CD4-positive, alpha-beta T cell treated with Interleukin-17A for 1 hour (primary cell): ENCODE results near the gene TRIM46.
"Not testable (repeated sequence)": the region's sequence is repeated elsewhere in the genome, so short reads cannot be mapped to it uniquely, and the experiment has no call there.

Experiments used
- DNase-seq: peaks from one replicate; pipeline ENCODE4 v3.0.0-alpha.2; 2020

TRIM46 gene

DNA sequence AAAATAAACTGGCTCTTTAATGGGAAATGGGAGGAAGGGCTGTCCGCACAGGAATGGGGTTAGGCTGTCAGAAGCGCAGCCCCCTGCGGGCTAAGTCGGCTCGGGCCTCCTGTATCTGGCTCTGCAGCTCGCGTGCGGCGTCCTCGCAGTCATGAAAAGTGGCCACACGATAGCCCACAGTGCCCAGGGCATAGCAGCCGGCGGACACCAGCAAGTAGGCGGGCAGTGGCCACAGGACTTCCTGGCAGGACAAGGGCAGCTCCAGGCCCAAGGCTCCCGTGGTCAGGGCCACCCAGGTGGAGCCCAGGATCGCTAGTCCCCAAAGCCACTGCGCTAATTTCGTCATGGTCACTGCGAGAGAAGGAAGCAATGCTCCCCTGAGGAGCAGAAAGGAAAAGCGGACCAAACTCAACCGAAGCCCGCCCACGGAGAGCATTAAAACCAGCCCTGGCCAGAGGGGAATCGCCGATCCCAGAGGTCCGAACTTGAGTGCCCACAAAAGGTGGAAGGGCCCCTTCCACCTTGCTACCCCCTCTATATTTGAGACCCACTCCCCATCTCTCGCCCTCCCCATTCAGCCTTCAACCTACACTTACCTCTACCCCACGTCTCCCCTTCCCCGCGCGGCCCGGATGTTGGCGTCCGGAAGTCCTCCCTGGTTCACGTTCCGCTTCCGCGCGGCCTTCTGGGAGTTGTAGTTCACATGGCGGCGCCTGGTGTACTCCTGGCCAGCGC lies 33.6 kb upstream of the TRIM46 start, which contains the start of gene DPM3:
TSS of gene DPM3 (minus strand) at position 637 of the 735 bp plus-strand sequence. CDS start at position 346, 291 bp downstream.
- DNase-seq = peak; percentile 89

DNA sequence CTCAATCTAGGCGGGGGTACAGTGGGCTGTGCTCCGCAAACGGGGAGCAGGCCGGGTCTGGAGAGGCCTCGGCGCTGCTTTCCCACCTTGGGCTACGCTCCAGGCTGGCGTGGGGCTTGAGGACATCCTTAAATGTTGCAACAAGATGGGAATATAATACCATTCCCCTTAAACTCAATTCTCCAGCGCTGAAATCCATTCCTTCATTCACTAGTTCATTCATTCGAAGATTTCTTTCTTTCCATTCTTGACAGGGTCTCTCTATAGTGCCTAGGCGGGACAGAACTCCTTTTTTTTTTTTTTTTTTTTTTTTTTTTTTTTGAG lies 33.1 kb upstream of the TRIM46 start:
- no peak for DNase-seq

DNA sequence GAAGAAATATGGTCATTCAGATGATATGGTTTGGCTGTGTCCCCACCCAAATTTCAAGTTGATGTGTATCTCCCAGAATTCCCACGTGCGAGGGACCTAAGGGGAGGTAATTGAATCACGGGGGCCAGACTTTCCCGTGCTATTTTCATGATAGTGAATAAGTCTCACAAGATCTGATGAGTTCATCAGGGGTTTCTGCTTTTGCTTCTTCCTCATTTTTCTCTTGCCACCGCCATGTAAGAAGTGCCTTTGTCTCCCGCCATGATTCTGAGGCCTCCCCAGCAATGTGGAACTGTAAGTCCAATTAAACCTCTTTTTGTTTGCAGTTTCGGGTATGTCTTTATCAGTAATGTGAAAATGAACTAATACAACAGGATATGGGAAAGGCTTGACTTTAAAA lies 31.9 kb upstream of the TRIM46 start:
- DNase-seq = no peak

DNA sequence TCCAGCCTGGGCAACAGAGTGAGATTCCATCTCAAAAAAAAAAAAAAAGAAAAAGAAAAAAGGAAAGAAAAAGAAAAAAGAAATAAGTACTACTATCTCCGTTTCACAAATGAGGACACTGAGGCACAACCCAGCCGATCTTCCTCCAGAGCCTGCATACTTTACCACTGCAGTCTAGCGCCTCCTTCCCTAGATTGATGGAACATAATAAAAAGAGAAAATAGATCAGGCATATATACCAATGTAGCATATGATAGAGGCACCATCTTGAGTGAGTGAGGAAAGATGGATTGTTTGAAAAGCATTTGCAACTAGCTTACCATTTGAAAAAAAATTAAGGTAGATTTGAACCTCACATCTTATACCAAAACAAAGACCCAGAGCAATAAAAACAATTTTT lies 28.2 kb upstream of the TRIM46 start:
- DNase-seq = no peak

DNA sequence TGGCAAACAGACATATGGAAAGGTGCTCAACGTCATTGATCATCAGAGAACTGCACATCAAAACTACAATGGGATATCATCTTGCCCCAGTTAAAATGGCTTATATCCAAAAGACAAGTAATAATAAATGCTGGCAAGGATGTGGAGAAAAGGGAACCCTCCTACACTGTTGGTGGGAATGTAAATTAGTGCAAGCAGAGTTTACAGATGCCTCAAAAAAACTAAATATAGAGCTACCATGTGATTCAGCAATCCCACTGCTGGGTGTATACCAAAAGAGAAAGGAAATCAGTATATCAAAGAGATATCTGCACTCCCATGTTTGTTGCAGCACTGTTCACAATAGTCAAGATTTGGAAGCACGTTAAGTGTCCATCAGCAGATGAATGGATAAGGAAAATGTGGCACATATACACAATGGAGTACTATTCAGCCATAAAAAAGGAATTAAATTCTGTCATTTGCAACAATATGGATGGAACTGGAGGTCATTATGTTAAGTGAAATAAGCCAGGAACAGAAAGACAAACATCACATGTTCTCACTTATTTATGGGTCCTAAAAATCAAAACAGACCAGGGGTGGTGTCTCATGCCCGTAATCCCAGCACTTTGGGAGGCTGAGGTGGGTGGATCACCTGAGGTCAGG lies 17.5 kb upstream of the TRIM46 start:
- DNase-seq = not testable (repeated sequence)

DNA sequence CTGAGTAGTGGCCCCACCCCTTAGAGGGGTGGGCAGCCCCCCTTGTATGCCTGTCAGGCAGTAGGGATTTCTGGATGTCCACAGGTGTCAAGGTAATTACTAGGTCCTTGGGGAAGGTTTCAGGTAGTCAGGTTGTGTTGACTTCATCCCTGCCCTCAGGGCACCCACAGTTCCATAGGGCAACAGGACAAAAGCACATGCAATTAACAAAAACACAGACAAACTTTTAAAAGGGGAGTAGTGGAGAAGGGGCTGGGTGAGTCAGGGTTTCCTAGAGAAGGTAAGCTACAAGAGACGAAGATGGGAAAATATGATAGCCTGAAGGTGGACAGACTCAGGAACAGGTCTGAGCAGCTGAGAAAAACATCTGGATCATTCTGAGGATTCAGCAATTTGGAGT lies 14.7 kb upstream of the TRIM46 start:
- no peak for DNase-seq

DNA sequence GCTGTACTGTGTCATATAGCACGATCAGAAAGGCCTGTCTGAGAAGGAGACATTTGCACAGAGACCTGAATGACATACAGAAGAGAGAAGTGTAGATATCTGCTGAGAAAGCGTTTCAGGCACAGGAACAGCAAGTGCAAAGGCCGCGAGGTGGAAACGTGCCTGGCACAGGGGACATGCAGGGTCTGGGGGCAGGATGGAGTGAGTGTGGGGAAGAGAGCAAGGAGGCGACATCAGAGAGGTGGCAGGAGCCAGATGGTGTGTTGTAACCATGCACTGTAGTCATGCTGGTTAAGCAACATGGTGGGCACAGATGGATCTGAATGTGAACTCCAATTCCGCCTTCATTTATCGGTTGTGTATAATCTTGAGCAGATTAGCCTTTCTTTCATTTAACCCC lies 13.5 kb upstream of the TRIM46 start:
- no peak for DNase-seq

DNA sequence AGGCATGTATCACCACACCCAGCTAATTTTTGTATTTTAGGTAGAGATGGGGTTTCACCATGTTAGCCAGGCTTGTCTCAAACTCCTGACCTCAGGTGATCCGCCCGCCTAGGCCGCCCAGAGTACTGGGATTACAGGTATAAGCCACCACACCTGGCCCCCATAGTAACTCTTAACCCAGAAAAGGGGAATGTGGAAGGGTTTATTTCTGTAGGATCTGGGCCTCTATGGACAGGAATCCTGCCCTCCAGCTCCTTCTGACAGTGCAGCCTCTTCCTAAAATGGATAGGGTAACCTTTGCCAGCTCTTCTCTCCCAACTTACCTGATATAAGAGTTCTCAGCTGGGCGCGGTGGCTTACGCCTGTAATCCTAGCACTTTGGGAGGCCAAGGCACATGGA lies 11.0 kb upstream of the TRIM46 start:
- DNase-seq = not testable (repeated sequence)

DNA sequence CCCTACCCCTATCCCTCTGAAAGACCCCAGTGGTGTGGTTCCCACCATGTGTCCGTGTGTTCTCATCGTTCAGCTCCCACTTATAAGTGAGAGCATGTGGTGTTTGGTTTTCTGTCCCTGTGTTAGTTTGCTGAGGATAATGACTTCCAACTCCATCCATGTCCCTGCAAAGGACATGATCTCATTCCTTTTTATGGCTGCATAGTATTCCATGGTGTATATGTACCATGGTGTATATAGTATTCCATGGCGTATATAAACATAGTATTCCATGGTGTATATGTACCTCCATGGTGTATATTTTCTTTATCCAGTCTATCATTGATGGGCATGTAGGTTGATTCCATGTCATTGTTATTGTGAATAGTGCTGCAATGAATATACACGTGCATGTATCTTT lies 9.9 kb upstream of the TRIM46 start:
- not testable (repeated sequence) for DNase-seq

DNA sequence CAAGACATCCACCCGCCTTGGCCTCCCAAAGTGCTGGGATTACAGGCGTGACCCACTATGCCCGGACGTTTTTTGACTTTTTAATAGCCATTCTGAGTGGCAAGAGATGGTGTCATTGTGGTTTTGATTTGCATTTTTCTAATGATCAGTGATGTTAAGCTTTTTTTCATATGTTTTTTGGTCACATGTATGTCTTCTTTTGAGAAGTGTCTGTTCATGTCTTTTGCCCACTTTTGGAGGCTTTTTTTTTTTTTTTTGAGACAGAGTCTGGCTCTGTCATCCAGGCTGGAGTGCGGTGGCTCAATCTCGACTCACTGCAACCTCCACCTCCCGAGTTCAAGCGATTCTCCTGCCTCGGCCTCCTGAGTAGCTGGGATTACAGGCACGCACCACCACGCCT lies 9.0 kb upstream of the TRIM46 start:
- not testable (repeated sequence) for DNase-seq

DNA sequence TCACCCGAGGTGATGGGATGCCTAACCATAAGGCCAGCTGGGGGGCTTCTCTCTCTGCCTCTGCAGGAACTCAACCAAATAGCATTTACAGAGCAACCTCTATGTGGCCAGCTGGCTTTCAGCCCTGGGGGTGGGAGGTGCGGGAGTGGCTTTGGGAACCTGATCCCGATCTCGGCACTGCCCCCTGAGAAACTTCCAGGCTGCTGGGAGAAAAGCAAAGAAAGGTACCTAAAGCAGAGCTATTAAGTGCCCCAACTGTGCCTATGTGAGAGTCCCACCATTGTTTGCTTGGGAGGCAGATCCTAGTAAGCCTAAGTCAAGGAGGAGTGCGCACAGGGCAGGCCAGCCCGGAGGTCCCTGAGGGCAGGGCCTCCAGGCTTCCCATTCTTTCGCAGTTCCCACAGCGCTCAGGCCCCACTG lies 7.6 kb upstream of the TRIM46 start:
- no peak for DNase-seq

DNA sequence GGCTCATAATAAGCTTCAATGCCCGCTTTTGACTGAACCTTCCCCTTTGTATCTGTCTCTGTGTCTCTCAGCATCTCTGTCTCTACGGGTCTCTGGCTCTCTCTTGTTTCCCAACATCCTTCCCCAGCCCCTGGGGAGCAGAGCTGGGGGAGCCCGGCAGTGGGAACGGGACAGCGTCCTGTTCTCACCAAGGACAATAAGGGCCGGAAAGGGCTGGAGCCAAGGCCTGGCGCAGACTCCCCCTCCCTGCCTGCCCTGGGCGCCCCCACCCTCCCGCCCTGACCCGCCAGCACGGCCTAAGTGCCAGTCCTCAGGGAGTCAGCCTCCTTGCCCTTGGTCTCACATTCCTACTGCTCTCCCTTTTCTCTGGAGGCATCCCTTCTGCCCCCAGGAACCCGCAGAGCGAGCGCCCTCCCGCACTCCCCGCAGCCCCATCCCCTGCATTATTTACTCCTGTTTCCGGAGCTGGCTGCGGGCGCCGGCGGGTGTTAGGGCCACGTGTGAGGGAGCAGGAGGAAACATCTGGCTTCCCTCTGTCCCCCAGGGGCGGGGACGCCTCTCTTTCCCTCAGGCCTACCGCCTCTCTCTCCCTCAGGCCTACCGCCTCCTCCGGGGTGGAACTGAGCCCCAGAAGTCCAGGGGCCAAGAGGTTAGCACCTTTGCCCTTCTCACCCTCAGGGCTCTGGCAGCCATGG lies 7.0 kb upstream of the TRIM46 start:
- DNase-seq = no peak

DNA sequence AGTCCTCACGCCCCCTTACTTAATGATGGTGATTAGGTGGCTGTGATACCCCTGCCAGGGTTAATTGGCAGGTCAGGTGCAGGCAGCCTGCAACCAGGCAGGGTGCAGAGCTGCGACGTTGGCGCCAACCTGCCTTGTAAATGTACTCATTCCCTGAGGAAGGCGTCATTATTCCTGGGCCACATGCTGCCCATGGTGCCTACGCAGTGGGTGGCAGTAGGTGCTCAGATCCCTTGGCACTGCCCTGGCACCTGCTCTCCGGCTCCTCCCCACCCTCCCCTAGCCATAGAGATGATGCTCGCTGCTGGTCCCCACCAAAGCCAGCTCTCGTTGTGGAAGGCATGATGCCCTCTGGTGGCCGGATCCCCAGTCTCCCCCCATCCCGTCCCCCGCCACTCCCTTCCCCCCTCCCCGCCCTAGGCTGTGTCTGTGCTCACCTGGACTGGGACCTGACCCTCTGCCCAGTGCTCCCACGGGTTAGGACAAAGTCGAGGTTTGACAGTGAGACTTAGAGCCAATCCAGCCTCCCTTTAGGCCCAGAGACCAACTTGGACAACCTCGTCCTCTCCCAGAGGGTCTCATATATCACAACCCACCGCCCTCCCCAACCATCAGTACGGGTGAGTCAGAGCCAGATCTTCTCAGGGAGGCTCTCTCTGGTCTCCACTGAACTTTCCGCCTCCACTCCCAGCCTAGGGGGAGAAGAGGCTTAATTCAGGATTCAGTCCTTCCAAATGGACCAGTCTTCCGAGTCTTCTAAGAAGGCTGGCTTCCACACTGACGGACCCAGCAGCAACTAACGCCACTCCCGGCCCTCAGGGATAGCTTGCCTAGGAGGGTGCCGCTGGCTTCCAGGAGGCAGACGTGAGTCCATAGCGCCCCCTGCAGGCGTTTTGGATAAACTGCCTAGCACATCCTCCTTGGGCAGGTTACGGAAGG lies 6.2 kb upstream of the TRIM46 start:
- peak; percentile 87 for DNase-seq

DNA sequence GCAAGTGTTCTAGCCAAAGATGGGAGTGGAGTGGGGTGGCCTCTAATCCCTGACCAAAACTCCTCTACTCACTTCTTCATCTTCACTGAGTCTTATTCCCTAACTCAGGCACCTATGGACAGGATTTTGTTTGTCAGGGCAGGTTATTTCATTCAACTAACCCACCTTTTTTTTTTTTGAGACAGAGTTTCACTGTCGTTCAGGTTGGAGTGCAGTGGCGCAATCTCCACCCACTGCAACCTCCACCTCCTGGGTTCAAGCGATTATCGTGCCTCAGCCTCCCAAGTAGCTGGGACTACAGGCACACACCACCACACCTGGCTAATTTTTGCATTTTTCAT lies 5.6 kb upstream of the TRIM46 start:
- not testable (repeated sequence) for DNase-seq

DNA sequence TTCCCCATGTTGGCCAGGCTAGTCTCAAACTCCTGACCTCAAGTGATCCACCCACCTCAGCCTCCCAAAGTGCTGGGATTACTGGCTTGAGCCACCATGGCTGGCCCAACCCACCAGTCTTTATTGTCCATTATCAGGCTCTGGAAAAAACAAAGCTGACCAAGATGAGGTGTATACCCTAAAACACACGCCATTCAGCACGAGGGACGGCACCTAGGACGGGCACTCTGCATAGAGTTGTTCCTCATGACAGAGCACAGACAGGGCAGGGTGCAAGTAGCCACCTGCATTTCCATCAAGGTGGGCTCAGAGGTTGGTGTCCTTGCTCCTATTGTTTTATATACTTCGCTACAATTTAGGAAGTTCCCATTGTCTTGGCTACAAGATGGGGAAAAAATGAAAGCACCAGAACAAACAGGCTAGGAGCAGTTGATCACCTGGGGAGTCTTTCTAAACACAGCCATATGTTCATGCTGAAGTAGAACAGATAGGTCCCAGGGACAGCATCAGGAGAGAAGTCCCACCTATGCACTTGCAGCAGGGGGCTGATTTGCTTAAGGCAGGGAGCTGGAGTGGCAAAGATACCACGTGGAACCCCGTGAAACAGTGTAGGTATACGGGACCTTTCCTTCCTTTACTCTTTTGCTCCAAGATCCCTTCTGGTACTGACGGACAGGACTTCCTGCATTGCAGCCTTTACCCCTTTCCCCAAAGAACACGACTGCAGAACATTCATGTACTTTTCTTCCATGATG lies 5.0 kb upstream of the TRIM46 start:
- DNase-seq = no peak

DNA sequence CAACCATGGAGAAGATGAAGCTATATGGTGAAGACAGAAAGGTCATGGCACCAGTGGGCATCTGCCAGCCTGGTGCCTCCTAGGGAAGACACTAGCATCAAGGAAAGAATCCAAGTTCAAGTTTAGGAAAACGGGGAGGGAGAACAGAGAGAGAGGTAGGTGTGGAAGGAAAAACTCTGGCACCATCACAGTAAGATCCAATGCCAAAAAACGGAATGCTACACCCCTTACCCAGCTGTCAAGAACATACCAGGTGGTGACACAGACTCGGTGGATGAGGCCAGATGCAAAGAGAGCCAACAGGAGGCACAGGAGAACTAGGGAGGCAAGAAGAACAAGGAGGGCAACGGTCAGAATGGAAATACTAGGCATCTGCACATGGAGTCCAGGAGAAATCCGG lies 4.1 kb upstream of the TRIM46 start:
- DNase-seq = no peak

DNA sequence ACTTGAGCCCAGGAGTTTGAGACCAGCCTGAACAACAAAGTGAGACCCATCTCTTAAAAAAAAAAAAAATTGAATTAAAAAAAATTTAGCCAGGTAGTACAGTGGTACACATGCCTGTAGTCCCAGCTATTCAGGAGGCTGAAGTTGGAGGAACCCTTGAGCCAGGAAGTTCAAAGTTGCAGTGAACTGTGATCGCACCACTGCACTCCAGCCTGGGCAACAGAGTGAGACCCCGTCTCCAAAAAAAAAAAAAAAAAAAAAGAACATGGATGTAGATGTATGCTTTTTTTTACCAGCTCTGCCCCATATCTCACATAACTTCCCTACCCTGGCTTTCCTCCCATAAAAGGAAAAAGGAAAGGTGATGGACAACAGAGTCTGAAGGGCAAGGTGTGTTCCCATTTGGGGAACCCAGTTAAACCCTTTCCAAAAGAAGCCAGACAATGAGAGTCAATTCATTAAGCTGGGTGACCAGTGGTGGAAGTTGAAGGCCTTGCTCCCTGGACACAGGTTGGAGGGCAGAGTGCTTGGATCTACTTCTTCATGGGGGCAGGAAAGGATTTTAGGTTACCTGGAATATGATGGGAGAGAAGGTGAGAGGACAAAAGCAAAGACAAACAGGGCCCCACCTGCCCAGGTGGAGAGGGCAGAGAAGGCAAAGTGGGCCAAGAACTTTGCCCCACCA lies 3.4 kb upstream of the TRIM46 start:
- no peak for DNase-seq

DNA sequence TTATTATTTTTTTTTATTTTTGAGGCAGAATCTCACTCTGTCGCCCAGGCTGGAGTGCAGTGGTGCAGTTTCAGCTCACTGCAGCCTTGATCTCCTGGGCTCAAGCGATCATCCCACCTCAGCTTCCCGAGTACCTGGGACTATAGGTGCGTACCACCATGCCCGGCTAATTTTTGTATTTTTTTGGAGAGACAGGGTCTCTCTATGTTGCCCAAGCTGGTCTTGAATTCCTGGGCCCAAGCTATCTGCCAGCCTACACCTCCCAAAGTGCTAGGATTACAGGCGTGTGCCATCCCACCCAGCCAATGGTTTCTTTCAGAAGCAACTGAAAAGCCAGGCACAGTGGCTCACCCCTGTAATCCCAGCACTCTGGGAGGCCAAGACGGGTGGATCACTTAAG lies 2.8 kb upstream of the TRIM46 start:
- DNase-seq = no peak

DNA sequence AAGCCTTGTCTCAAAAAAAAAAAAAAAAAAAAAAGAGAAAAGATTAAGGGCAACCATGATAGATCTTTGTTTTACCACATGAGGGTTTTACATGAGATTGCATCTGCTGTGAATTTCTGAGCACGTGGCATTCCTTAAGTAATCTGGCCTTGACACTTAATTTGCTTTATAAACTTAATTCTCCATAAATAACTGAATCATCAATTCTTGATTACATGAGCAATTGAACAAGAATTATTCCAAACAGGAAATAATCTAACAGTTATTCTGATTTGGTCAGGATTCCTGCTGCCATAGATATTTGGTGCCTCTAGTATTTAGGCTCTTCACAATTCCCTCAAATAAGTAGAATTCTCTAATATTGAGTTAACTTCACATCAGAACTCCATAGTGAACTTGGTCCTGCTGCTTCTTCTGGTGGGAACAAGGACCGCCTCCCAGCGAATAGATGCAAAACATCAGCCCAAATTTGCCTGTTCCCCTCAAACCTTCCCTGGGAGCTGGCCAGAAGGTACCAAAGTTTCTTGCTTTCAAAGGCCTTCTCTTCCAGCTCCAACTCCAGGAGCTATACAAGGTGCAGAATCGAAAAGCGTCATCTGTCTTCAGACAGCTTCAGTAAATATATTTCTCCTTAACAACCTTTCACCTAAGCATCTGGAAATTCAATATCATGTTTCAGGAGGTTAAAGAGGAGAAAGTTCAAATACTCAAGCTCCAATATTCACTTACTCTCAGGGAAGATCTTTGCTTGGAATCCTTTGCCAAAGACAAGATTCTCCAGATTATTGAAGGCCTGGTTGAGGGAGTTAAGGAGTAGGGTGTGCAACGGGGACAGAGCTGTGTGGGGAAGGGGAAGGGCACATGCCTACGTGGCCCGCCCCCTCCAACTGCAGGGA lies 1.6 kb upstream of the TRIM46 start:
- no peak for DNase-seq

DNA sequence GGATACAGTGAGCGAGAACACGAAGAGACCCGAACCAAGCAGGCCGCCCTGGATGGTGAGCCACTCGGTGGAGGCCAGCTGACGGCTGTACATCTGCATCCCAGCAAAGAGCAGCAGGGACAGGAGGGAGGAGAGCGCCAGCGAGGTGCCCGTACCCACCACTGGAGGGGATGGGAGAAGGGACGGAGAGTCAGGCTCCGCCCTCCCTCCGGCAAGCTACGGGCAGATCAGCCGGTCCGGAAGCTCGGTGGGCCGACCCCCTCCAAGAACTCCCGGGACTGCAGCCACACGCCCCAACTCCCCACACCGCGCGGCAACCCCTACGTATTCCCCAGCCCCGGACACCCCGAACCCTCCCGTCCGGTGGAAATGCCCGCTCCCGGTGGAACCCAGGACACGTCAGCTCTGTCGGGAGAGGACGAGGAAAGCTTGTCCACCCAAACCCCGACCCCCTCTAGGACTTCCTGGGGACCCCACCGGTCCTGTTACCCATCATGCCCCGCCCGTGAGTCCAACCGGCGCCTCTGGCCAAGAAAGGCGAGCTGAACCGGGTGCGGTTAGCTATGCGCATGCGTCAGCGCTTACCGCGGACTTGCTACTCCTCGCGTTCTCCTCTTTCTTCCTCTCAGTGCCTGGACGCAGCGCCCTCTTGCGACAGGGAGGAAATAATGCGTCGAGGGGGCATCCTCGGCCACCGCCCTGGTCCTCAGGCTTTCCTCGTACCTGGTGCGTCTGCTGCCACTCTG lies 744 bp upstream of the TRIM46 start, which contains the start of gene KRTCAP2:
TSS of gene KRTCAP2 (minus strand) at position 573 of the 746 bp plus-strand sequence. CDS start at position 493, 80 bp downstream.
- DNase-seq = peak; percentile 96
